GM21786 (cell line): ENCODE measurements around the gene ME3.

Source experiments
- ATAC-seq: cut with Tn5 transposase; IDR thresholded peaks from one replicate; pipeline ENCODE4 v1.9.1; 2021; ENCODE audit not compliant: unreplicated experiment

The ME3 gene

DNA sequence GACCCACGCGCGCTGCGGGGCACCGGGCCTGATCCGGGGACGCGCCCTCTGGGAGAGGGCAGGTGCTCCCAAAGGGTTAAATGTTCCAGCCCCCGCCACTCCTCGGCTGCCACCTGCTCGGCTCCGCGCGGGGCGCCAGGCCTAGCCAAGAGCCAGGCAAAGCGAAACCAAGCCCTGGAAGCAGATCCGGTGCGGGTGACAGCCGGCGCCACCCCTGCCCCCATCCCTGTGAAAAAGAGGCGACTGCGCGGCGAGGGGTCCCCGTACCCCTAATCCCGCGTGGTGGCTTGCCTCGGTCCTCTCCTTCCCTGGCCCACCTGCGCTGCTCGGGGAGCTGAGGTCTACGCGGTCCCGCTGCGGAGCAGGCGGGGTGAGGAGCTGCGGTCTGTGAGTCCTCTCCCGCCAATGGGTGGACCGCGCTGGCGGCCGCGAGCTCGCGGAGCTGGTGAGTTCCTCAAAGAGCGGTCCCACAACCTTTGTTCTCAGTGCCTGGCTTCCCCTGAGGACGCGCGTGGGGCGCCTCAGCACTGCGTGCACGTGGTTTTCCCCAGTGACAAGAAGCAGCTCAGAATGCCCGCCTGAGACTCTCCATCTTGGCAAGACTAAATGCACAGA, at the start of gene ME3:
TSS of gene ME3 (minus strand) at position 610 of the 615 bp plus-strand sequence.
- no peak for ATAC-seq

DNA sequence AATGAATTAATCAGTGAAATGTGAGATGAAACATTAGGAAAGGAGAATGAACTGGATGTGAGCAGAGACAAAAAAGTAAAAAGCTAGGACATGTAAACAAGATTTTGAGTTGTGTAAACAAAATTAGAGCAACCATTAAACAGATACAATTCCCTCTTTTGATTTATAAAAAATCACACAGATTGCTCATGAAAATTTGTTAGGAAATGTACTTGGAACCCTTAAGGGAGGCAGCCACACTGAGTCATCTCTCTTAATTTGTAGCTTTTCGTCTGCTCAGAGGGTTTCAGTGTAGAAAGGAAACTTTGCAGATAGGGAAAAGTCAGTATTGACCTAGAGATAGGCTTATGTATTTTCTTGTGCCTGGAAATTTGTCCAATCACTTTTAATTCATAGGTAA, 49.6 kb upstream of the ME3 start:
- no peak for ATAC-seq

DNA sequence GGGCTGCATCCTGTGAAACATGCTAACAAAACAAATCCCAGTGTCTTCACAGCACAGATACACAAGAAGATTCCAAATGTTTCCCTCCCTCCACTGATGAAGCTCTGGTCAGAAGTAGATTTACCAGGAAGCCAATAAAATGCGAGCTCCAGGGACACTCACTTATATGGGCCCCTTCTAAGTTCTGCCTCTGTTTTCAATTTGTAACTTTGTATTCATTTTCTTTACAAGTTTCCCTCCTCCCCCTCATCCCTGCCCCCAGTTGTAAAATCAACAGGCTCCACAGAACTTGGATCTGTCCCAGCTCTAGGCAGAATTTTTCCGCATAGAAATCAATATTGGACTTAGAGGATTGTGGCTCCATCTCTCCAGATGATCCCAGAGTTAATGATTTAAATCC, 48.1 kb upstream of the ME3 start:
- no peak for ATAC-seq

DNA sequence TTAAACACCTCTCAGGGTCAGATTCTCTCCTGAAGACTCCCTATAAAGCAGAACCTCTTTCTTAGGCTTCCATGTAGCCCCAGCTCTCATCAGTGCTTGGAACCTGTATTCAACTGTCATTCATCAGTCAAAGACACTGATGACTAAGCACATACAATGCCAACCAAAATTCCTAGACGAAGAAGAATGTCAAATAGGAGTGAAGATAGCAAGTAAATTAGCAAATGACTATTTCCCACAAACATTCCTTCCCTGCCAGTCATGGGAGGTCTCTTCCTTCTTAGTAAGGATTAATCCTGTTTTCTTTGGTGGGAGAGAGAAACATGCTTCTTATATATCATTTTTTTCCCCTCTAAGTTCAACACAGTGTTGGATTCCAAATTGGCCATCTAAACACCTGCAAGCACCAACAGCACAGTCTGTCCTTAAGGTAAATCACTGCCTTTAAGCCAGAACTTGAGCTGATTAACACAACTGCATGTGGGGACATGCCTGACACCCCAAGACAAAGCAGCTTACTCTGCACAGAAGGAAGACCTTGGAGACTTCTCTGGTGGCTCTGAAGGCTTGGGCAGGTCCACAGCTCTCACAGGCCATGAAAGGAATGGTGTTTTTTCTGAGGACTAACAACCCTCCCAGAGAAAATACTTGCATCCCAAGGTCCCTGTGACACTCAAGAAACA, 47.5 kb upstream of the ME3 start:
- no peak for ATAC-seq

DNA sequence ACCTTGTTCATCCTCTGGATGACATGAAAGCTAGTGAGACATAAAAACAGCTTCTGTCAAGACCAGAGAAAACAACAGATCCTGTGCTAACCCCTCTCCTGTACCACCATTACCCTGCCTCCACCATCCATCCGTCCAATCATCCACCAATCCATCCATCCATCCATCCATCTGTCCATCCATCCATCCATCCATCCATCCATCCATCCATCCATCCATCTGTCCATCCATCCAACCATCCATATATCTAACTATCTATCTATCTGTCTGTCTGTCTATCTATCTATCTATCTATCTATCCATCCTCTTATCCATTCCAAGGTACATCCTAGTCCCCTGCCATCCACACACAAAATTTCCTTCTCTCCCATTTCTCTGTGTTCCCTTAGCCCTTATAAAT, 46.6 kb upstream of the ME3 start:
- no peak for ATAC-seq

DNA sequence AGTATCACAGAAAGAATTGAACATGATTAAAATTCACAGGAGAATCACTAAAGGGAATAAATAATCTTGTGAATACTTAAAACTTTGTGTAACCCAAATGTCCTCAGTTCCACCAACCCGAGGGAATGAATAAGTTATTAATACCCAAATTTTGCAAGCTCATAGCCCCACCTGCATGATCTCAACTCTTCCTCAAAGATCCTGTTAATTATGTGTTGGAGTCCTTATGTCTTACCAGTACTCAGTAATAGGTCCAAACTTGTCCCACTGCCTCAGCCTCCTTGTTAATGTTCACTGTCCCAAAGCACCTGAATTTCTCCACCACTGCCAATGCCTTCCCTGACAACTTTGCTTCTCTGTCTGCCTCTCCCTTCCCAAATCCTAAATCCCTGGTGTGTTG, 46.1 kb upstream of the ME3 start:
- ATAC-seq = no peak

DNA sequence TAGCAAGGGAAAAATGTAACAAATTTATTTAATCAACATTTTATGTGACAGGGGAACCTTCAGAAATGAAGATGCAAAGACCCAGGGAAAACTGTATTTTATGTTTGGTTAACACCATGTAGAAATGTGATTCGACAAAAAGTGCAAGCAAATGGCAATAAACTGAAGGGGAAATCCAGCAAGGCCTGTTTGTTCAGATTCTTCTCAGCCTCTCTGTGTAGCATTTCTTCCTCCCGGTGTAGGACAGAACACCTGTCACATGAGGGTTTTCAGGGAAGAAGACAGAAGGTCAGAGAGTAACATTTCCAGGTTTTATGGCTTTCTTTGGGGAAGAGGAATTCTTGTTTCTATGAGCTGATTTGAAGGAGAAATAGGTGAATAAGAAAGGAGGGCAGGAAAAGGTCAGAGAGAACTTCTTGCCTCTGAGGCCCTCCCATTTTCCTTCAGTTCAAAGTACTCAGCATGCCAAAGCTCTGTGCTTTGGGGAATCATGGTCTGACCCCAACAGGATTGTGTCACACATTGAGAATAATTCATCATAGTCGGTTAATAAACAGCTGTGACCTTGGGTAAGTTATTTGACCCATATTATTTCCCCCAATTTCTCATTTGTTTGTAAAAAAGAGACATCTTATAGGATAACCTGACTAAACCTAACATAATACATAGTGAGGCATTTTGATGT, 45.5 kb upstream of the ME3 start:
- no peak for ATAC-seq

DNA sequence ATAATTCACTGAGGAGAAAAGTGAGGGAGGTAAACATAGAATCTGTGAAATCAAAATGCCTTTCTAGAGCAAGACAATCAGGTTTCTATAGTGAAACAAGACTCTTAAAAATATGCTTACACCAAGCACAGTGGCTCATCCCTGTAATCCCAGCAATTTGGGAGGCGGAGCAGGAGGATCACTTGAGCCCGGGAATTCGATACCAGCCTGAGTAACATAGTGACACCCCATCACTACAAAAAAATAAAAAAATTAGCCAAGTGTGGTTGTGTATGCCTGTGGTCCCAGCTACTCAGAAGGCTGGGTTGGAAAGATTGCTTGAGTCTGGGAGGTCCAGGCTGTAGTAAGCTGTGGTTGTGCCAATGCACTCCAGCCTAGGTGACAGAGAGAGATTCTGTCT, 43.2 kb upstream of the ME3 start:
- no peak for ATAC-seq

DNA sequence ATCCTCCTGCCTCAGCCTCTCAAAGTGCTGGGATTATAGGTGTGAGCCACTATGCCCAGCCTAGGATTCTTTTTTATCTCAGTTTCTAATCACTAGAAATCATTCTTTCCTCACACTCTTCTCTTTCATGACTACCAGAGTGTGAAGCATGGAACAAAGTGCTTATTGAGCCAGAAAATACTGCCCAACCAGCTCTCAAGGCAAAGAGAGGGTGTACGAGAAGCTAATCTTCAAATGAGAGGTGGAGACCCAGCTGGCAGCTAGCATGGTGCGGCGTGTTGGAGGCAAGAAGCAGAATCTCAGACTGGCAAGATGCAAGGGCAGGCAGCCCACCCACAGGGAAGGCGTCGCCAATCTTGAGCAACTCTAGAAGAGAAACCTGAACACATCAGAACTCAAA, 41.1 kb upstream of the ME3 start:
- ATAC-seq = no peak

DNA sequence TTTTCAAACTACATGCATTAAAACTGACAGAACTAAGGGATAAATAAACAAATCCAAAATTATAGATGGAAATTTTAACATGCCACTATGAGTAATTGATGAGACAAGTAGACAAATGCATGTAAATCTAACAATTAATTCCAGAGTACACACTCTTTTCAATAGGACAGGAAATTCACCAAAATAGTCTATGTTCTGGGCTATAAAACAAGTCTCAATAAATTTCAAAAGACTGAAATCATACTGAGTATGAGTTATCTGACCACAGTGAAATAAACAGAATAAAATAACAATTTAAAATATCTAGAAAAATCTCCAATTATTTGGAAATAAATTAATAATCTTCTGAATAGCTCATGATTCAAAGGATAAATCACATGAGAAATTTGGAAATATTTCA, 38.5 kb upstream of the ME3 start:
- no peak for ATAC-seq

DNA sequence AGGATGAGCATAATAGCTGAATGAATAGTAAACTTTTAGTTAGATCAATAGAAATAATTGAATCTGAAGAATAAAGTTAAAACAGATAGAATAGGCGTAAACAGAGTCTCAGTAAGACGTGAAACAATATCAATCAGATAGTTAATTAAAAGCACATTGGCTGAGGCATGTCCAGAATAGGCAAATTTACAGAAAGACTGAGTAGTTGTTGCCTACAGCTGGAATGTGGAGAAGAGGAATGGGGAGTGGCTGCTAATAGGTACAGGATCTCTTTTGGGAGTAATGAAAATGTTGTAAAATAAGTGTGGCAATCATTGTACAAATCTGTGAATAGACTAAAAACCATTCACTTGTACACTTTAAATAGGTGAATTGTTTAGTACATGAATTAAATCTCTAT, 36.3 kb upstream of the ME3 start:
- no peak for ATAC-seq

DNA sequence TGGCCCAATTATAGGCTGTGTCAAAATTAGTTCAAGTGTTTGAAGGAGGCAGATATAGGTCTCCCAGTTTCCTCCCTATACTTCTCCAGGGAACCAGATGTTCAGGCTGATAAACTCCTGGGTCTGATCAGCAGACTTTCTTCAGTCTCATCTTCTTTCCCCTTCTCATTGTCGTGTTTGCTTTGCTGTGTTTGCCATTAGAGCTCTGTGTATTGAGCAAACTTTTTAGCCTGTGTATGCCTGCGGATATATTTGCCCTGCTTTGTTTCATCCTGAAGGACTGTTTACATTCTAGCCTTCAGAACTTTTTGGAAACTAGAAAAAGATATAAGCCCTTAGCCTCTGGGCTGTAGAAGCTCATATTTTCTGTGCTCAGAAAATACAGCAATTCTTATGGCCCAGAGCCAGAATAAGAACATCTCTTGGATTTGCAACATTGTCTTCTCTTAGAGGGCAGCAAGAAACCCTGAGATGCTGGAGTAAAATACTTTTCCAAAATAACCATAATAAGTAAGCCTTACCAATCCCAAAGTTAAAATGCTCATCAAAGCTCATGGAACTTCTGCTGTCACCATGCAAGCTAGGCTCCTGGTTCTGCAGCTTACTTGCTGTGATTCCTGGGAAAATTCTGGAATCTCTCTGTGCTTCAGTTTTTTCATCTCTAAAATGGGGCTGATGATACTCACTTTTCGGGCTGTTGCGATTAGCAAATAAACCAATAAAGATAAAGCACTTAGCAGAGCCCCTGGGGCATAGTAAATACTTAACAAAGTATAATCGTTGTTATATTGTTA, 34.1 kb upstream of the ME3 start:
- ATAC-seq = no peak

DNA sequence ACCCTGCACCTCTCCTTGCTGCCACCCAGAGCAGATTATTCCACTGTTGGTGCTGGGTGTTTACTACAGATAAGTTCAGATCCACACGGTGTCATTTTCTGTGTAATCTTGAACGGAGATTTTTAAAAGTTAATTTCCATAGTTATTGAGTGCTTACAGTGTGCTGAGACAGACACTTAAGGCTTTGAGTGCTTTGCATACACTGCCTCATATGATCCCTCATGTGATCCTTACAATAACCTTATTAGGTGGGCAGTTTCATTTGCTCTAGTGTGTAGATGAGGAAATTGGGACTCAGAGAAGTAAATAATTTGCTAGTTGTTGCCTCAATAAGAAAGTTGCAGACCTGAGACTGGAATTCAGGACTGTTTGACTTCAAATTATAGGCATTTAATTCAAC, 32.3 kb upstream of the ME3 start:
- no peak for ATAC-seq

DNA sequence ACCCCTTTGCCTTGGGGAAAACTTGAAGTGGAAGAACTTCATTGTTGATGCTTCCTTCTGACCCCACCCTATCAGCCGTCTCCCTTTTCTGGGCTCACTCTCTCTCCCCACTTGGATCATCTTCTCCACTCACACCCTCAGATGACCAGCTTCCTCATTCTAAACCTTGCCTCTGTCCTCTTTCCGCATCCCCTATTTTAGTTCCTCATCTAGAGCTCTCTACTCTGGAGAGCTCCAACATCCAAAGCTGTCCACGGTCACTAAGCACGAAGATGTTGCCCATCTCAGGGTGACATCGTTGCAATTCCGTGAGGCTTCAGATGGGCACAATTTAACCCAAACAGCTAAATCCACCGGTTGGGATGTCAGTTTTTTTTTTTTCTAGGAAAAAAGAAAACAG, 31.6 kb upstream of the ME3 start:
- no peak for ATAC-seq

DNA sequence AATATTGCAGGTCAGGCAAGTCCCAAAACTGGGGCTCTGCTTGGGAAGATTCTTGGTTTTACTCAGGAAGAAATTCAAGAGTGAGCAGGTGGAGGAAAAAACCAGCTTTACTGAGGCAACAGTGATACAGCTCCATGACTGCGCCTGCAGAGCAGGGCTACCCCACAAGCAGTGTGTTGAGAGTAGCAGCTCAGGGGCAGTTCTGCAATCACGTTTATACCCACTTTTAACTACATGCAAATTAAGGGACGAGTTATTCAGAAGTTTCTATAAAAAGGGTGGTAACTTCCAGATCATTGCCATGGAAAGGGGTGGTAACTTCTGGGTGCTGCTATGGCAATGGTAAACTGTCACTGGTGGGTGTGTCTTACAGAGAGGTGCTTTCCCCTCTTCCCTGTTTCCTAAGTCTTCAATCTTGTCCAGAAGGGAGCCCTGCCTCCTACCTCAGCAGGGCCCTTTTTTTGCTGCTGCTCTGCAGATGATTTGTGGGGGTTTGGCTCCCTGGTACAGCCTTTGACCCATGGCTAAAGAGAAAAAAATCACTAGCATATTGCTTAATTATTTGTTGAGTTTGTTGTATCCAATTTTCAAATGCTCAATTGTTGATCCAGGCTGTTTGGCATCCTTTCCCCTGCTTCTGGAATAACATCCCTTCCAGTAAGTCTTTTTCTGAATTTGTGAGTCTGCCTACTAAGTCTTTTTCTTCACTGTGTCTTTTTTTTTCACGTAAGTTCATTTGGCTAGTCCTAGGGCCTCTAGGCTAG, 30.0 kb upstream of the ME3 start:
- no peak for ATAC-seq

DNA sequence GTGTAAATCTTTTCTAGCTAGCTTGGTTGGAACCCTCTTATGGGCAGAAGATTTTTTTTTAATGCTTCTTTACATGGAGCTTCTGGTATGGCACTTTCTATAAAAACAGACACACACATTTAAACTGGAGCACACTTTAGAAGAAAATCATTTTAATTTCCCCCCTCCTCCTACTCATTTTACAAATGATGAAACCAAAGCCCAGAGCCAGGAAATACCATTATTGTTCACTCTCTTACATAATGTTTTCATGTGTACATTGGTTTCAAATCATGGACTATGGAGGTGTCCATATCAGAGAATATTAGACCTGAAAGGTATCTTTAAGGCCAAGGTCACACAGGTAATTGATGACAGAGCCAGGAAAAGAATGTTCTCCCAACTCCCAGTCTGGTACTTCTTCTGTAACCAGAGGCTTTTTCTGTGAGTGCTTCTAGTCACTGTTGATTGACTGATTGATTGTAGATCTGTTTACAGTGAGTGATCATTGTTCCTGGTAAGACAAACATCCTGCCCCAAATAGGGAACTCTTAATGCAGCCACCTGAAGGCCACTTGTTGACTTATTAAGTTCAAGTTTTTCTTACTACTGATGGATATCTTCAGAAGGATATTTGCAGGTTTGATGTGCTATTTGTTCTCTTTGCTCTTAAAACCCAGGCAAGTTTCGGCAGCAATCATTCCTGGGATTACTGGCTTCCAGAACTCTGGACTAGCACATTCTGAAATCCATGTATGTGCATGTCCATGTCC, 26.8 kb upstream of the ME3 start:
- no peak for ATAC-seq

DNA sequence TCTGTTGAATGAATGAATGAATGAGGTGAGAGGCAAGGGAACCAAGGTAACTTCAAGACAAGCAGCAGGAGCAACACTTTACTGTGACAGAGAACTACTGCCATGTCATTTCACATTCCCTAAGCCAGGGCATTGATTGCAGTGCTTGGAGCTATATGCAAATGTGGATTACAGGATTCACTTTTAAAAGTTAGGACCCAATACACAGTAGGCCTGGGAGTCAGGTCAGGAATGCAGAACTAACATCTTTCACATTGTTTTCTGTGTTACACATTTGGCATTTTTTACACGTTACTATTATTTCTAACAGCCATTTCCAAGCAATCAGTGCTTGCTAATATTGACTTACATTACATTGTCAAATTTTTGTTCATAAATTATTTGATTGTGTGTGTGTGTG, 26.2 kb upstream of the ME3 start:
- ATAC-seq = no peak

DNA sequence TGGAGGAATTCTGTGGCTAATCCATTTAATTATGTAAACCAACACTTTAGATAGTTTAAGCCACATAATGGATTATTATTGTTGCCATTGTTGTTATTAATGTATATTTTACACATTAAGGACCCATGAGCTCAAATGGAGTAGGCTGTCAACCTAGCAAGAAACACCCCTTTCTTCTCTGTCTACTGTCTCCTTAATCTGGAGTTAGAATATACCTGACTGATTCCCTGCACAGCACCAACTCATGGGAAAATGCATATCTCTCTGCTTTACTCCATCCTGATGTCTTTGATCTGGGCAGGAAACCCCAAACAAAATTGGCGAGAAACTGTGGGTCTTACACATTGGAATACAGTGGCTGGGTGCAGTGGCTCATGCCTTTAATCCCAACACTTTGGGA, 24.0 kb upstream of the ME3 start:
- no peak for ATAC-seq

DNA sequence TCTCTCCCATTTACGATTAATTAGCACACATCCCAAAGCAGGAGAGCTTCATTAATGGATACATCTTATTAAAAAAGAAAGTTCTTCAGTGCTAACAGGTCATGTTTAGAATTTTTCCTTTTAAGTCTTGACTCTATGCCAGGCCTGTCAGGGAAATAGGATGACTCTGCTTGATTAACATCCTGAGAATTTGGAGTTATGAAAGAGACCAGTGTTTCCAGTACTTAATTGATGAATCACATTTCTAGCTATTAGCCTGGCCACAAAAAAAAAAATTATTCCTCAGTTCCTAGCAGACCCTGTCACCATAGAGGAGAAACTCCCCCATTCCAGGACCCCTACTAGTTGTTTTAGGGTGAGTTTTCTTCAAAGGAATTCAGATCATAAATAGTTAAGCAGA, 23.6 kb upstream of the ME3 start:
- ATAC-seq = no peak

DNA sequence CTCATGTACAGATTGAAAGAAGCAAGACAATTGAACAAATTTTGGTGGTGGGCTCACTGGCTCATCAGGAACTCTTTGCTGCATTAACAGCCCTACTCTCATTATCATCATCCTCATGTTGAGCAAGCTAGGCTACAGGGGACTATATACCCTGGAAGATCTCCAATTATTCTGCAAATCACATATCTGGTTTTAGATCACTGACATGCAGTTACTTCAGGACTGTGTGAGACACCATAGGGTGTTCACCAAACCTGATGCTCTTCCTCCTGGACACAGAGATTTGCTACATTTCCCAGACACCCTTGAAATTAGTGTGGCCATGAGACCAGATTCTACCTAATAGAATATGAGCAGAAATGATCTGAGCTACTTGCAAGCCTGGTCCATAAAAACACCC, 23.0 kb upstream of the ME3 start:
- ATAC-seq = no peak
